ENCODE measurements around the gene KRT27.

DNA sequence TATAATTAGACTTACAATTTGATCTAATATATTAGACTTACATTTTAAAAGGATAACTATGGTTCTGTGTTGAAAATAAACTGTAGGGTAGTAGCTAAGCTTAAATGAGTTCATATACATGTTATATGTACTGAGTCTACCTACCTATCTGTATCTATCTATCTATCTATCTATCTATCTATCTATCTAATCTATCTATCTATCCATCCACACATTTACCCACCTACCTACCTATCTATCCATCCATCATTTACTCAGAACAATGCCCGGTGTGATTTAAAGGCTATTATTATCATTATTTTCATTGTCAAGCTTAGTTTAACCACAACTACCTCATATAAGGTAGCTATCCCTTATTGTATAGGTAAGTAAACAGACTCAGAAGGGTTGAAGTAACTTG, 33.0 kb upstream of the KRT27 start:
- TF ChIP-seq, protein P1, sequence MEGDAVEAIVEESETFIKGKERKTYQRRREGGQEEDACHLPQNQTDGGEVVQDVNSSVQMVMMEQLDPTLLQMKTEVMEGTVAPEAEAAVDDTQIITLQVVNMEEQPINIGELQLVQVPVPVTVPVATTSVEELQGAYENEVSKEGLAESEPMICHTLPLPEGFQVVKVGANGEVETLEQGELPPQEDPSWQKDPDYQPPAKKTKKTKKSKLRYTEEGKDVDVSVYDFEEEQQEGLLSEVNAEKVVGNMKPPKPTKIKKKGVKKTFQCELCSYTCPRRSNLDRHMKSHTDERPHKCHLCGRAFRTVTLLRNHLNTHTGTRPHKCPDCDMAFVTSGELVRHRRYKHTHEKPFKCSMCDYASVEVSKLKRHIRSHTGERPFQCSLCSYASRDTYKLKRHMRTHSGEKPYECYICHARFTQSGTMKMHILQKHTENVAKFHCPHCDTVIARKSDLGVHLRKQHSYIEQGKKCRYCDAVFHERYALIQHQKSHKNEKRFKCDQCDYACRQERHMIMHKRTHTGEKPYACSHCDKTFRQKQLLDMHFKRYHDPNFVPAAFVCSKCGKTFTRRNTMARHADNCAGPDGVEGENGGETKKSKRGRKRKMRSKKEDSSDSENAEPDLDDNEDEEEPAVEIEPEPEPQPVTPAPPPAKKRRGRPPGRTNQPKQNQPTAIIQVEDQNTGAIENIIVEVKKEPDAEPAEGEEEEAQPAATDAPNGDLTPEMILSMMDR (IDR thresholded peaks at IDR 0.05): no peak
- no peak for TF ChIP-seq EZH2 (IDR thresholded peaks at IDR 0.05)
